HEK293 (cell line): ENCODE measurements around the gene OGFOD2.

Source experiments
- CTCF ChIA-PET: fragments of 350-600 bp; formaldehyde crosslinking; extraction: SDS; loops from one replicate; lab custom pipeline; 2021; ENCODE audit warnings: antibody characterized with exemption; lab: Yijun Ruan, JAX
- POLR2A ChIA-PET: fragments of 300-600 bp; formaldehyde crosslinking; extraction: SDS; loops from one replicate; lab custom pipeline; 2020; ENCODE audit warnings: antibody characterized with exemption, inconsistent platforms; lab: Yijun Ruan, JAX
- H3K27ac ChIP-seq: fragments of 200-500 bp; sonication (Bioruptor generic); 2 replicates; pipeline ENCODE4 v1.5.1; 2014; ENCODE audit warnings: low read depth, low read length, control low read depth, inconsistent platforms; ENCODE audit errors: extremely low read depth
- H3K36me3 ChIP-seq, 2 experiments: fragments of 200-500 bp in 1 of 2; sonication (Bioruptor generic) in 1 of 2; 1 replicate in 1 of 2; 2 replicates in 1 of 2; pipeline ENCODE4 v1.5.1; 2014 to 2017; ENCODE audit warnings: inconsistent platforms in 2 of 2, low read length in 2 of 2; ENCODE audit not compliant: control insufficient read depth in 2 of 2, insufficient read depth in 1 of 2
- H3K4me1 ChIP-seq: fragments of 200-500 bp; sonication (Bioruptor generic); 2 replicates; pipeline ENCODE4 v1.5.1; 2014; ENCODE audit warnings: mild to moderate bottlenecking, low read length, inconsistent platforms; ENCODE audit not compliant: control insufficient read depth, insufficient read depth
- H3K4me3 ChIP-seq: 2 replicates; pipeline ENCODE4 v1.5.1; 2011; ENCODE audit warnings: low read depth, mild to moderate bottlenecking, control low read depth, low read length, moderate library complexity
- H3K9me3 ChIP-seq: fragments of 200-500 bp; sonication (Bioruptor generic); 2 replicates; pipeline ENCODE4 v1.5.1; 2014; ENCODE audit warnings: low read depth, low read length, inconsistent platforms; ENCODE audit not compliant: control insufficient read depth, insufficient read depth
- GLIS1 ChIP-seq: fragments of 450-650 bp; formaldehyde crosslinking; IDR thresholded peaks from 2 replicates; pipeline ENCODE4 v1.5.1; 2016; ENCODE audit warnings: missing biosample characterization, missing genetic modification characterization
- HOXD13 ChIP-seq: sonication (generic); formaldehyde crosslinking; IDR thresholded peaks from 2 replicates; pipeline ENCODE4 v1.8.0; 2022; ENCODE audit warnings: missing genetic modification reagents, borderline replicate concordance
- KLF1 ChIP-seq: fragments of 450-650 bp; formaldehyde crosslinking; IDR thresholded peaks from 2 replicates; pipeline ENCODE4 v1.5.1; 2016; ENCODE audit warnings: missing biosample characterization, missing genetic modification characterization
- MEIS1 ChIP-seq: sonication (generic); formaldehyde crosslinking; IDR thresholded peaks from 2 replicates; pipeline ENCODE4 v1.8.1; 2022; ENCODE audit warnings: missing genetic modification reagents, mild to moderate bottlenecking, borderline replicate concordance
- TRIM28 ChIP-seq: IDR thresholded peaks from 2 replicates; pipeline ENCODE4 v1.6.1; 2011; ENCODE audit warnings: low read length, control low read depth, borderline replicate concordance
- WT1 ChIP-seq: fragments of 450-650 bp; formaldehyde crosslinking; IDR thresholded peaks from 2 replicates; pipeline ENCODE4 v1.5.1; 2016; ENCODE audit warnings: missing biosample characterization, missing genetic modification characterization
- ZNF114 ChIP-seq: fragments of 450-650 bp; formaldehyde crosslinking; IDR thresholded peaks from 2 replicates; pipeline ENCODE4 v1.5.0; 2017; ENCODE audit warnings: missing biosample characterization, missing genetic modification characterization
- ZNF121 ChIP-seq: fragments of 450-650 bp; formaldehyde crosslinking; IDR thresholded peaks from 2 replicates; pipeline ENCODE4 v1.5.1; 2016; ENCODE audit warnings: missing biosample characterization, missing genetic modification characterization
- ZNF175 ChIP-seq: fragments of 450-650 bp; formaldehyde crosslinking; IDR thresholded peaks from 2 replicates; pipeline ENCODE4 v1.5.1; 2016; ENCODE audit warnings: missing biosample characterization, missing genetic modification characterization
- ZNF2 ChIP-seq: fragments of 450-650 bp; formaldehyde crosslinking; IDR thresholded peaks from 2 replicates; pipeline ENCODE4 v1.5.1; 2016; ENCODE audit warnings: missing biosample characterization, missing genetic modification characterization
- ZNF214 ChIP-seq: fragments of 450-650 bp; formaldehyde crosslinking; IDR thresholded peaks from 2 replicates; pipeline ENCODE4 v1.5.1; 2017; ENCODE audit warnings: missing biosample characterization, mild to moderate bottlenecking, missing genetic modification characterization, borderline replicate concordance
- ZNF223 ChIP-seq: fragments of 450-650 bp; formaldehyde crosslinking; IDR thresholded peaks from 2 replicates; pipeline ENCODE4 v1.5.1; 2016; ENCODE audit warnings: missing biosample characterization, missing genetic modification characterization
- ZNF394 ChIP-seq: fragments of 450-650 bp; formaldehyde crosslinking; IDR thresholded peaks from 2 replicates; pipeline ENCODE4 v1.5.1; 2016; ENCODE audit warnings: missing biosample characterization, missing genetic modification characterization, mild to moderate bottlenecking, moderate library complexity, borderline replicate concordance
- ZNF426 ChIP-seq: fragments of 450-650 bp; formaldehyde crosslinking; IDR thresholded peaks from 2 replicates; pipeline ENCODE4 v1.5.1; 2017; ENCODE audit warnings: missing biosample characterization, missing genetic modification characterization, mild to moderate bottlenecking, inconsistent platforms, moderate library complexity
- ZNF549 ChIP-seq: fragments of 450-650 bp; IDR thresholded peaks from 2 replicates; pipeline ENCODE4 v1.5.1; 2018; ENCODE audit warnings: missing biosample characterization, missing genetic modification characterization, mild to moderate bottlenecking, inconsistent platforms, moderate library complexity
- ZNF561 ChIP-seq: fragments of 450-650 bp; IDR thresholded peaks from 2 replicates; pipeline ENCODE4 v1.5.1; 2018; ENCODE audit warnings: missing biosample characterization, missing genetic modification characterization, borderline replicate concordance
- ZSCAN30 ChIP-seq: fragments of 450-650 bp; IDR thresholded peaks from 2 replicates; pipeline ENCODE4 v1.5.1; 2018; ENCODE audit warnings: missing biosample characterization, mild to moderate bottlenecking, missing genetic modification characterization, moderate library complexity
- TF ChIP-seq, protein P1 (sequence below): fragments of 450-650 bp; formaldehyde crosslinking; IDR thresholded peaks from 2 replicates; pipeline ENCODE4 v1.5.1; 2017; ENCODE audit warnings: missing biosample characterization, missing genetic modification characterization
- TF ChIP-seq, protein P2 (sequence below): fragments of 450-650 bp; formaldehyde crosslinking; IDR thresholded peaks from 2 replicates; pipeline ENCODE4 v1.5.1; 2016; ENCODE audit warnings: missing biosample characterization, missing genetic modification characterization
- TF ChIP-seq, protein P3 (sequence below): fragments of 450-650 bp; formaldehyde crosslinking; conservative IDR thresholded peaks from 2 replicates; pipeline ENCODE4 v1.5.1; 2016; ENCODE audit warnings: low read depth, missing biosample characterization, missing genetic modification characterization
- TF ChIP-seq, protein P4 (sequence below): fragments of 450-650 bp; formaldehyde crosslinking; IDR thresholded peaks from 2 replicates; pipeline ENCODE4 v1.5.1; 2017; ENCODE audit warnings: missing biosample characterization, missing genetic modification characterization

OGFOD2 gene

DNA sequence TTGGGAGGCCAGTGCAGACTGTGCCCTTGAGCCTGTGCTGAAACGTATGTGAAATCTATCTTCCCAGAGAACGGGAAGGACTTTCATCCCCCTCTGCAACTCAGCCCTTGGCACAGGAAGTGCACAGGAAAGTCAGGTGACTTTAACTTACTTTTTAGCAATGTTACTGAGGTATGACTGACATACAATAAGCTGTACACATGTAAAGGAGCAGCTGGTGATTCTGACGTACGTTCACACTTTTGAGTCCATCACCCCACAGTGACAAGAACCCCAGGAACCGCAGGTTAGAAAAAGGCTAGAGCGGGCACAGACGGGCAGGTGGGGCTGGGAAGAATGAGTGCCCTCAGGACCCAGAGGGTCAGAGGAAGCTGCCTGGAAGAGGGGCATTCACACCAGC, 53.4 kb downstream of the OGFOD2 start:
- Histone ChIP-seq H3K36me3 (no peaks in the 10 kb centered on the region), H3K4me3 (no peak overlapping the region), H3K4me1 (no peaks in the 10 kb centered on the region), H3K9me3 (no peaks in the 10 kb centered on the region), H3K27ac (no peak overlapping the region)
- no peak for TF ChIP-seq MEIS1 (CRISPR knock-in tag)
- TF ChIP-seq ZNF2 (tag by site-specific recombination) = no peak
- TF ChIP-seq ZNF549 = no peak
- no peak for TF ChIP-seq ZNF214
- TF ChIP-seq ZNF223 (tag by site-specific recombination) = no peak
- TF ChIP-seq ZNF175 = no peak
- no peak for TF ChIP-seq ZNF561
- TF ChIP-seq HOXD13 (CRISPR knock-in tag) = no peak
- TF ChIP-seq WT1 (tag by site-specific recombination) = no peak
- TF ChIP-seq KLF1 (tag by site-specific recombination) = no peak
- no peak for TF ChIP-seq ZSCAN30 (tag by site-specific recombination)
- TF ChIP-seq, protein P1, sequence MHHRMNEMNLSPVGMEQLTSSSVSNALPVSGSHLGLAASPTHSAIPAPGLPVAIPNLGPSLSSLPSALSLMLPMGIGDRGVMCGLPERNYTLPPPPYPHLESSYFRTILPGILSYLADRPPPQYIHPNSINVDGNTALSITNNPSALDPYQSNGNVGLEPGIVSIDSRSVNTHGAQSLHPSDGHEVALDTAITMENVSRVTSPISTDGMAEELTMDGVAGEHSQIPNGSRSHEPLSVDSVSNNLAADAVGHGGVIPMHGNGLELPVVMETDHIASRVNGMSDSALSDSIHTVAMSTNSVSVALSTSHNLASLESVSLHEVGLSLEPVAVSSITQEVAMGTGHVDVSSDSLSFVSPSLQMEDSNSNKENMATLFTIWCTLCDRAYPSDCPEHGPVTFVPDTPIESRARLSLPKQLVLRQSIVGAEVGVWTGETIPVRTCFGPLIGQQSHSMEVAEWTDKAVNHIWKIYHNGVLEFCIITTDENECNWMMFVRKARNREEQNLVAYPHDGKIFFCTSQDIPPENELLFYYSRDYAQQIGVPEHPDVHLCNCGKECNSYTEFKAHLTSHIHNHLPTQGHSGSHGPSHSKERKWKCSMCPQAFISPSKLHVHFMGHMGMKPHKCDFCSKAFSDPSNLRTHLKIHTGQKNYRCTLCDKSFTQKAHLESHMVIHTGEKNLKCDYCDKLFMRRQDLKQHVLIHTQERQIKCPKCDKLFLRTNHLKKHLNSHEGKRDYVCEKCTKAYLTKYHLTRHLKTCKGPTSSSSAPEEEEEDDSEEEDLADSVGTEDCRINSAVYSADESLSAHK (tag by site-specific recombination) = no peak
- TF ChIP-seq ZNF394 (tag by site-specific recombination) = no peak
- TF ChIP-seq ZNF426 (tag by site-specific recombination) = no peak
- TF ChIP-seq, protein P2, sequence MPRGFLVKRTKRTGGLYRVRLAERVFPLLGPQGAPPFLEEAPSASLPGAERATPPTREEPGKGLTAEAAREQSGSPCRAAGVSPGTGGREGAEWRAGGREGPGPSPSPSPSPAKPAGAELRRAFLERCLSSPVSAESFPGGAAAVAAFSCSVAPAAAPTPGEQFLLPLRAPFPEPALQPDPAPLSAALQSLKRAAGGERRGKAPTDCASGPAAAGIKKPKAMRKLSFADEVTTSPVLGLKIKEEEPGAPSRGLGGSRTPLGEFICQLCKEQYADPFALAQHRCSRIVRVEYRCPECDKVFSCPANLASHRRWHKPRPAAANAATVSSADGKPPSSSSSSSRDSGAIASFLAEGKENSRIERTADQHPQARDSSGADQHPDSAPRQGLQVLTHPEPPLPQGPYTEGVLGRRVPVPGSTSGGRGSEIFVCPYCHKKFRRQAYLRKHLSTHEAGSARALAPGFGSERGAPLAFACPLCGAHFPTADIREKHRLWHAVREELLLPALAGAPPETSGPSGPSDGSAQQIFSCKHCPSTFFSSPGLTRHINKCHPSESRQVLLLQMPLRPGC (tag by site-specific recombination) = no peak
- TF ChIP-seq ZNF114 (tag by site-specific recombination) = no peak
- TF ChIP-seq, protein P3, sequence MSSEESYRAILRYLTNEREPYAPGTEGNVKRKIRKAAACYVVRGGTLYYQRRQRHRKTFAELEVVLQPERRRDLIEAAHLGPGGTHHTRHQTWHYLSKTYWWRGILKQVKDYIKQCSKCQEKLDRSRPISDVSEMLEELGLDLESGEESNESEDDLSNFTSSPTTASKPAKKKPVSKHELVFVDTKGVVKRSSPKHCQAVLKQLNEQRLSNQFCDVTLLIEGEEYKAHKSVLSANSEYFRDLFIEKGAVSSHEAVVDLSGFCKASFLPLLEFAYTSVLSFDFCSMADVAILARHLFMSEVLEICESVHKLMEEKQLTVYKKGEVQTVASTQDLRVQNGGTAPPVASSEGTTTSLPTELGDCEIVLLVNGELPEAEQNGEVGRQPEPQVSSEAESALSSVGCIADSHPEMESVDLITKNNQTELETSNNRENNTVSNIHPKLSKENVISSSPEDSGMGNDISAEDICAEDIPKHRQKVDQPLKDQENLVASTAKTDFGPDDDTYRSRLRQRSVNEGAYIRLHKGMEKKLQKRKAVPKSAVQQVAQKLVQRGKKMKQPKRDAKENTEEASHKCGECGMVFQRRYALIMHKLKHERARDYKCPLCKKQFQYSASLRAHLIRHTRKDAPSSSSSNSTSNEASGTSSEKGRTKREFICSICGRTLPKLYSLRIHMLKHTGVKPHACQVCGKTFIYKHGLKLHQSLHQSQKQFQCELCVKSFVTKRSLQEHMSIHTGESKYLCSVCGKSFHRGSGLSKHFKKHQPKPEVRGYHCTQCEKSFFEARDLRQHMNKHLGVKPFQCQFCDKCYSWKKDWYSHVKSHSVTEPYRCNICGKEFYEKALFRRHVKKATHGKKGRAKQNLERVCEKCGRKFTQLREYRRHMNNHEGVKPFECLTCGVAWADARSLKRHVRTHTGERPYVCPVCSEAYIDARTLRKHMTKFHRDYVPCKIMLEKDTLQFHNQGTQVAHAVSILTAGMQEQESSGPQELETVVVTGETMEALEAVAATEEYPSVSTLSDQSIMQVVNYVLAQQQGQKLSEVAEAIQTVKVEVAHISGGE = no peak
- no peak for TF ChIP-seq ZNF121 (tag by site-specific recombination)
- ChIA-PET CTCF (no interaction called here), POLR2A (no interaction called here)

DNA sequence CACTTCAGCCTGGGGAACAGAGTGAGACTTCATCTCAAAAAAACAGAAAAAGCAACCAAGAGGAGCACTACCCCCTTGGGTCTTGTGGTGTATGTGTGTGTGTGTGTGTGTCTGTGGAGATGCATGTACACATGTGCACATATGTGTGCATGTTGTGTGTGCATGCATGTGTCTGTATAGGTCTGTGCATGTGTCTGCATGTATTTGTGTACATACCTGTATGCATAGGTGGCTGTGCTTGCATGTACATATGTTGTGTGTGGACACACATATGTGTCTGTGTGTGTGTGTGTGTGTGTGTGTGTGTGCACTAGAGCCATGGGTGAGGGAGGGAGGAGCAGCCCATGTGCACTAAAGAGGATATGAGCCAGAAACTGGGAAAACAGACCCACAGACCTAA, 54.5 kb downstream of the OGFOD2 start:
- no peak overlapping the region for H3K4me3 ChIP-seq
- H3K36me3 ChIP-seq = no peaks in the 10 kb centered on the region
- H3K4me1 ChIP-seq = 0 out of 2 replicates have a peak, but pooled peaks cover 2% of the 10 kb centered on the region
- TF ChIP-seq TRIM28 (no peak), GLIS1 (tag by site-specific recombination) (no peak)
- TF ChIP-seq, protein P4, sequence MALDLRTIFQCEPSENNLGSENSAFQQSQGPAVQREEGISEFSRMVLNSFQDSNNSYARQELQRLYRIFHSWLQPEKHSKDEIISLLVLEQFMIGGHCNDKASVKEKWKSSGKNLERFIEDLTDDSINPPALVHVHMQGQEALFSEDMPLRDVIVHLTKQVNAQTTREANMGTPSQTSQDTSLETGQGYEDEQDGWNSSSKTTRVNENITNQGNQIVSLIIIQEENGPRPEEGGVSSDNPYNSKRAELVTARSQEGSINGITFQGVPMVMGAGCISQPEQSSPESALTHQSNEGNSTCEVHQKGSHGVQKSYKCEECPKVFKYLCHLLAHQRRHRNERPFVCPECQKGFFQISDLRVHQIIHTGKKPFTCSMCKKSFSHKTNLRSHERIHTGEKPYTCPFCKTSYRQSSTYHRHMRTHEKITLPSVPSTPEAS (tag by site-specific recombination) = peak; percentile 81
- H3K9me3 ChIP-seq = no peaks in the 10 kb centered on the region
- CTCF ChIA-PET = interaction anchor here (0.6 kb wide), 1 partner anchor 873 kb away, joined by 4 read pairs; no protein-coding TSS in a partner anchor
- no peak overlapping the region for H3K27ac ChIP-seq
- POLR2A ChIA-PET = no interaction called here
